PC-9 (cell line): Measurements from ENCODE around the gene IL22RA2. TPM values are rescaled to one million over a fixed set of nuclear protein-coding genes. Genes with fewer than 3 reads are reported as not detected.

ENCODE experiments used
- BruUV-seq: library from RNA; stranded (reverse); fragments of 400-500 nt; replicated peaks from 2 replicates; lab custom pipeline; 2021; lab: Mats Ljungman, UMichigan
- CTCF ChIA-PET: fragments of 300-600 bp; sonication (Branson Sonifier 250); formaldehyde crosslinking; loops from one replicate; lab custom pipeline; 2022; ENCODE audit warnings: antibody characterized with exemption; lab: Charles Lee
- POLR2A ChIA-PET: fragments of 300-600 bp; sonication (Branson Sonifier 250); formaldehyde crosslinking; loops from one replicate; lab custom pipeline; 2022; ENCODE audit warnings: antibody characterized with exemption; ENCODE audit not compliant: unreplicated experiment; lab: Charles Lee
- DNase-seq, 2 experiments: peaks; one replicate each; pipeline versions ENCODE4 v3.0.0 to v3.0.0-alpha.2; 2015 to 2022; ENCODE audit warnings: mixed read lengths in 1 of 2
- H2AFZ ChIP-seq: fragments of 200-600 bp; sonication (generic); 2 replicates; pipeline ENCODE4 v1.8.1; 2017; ENCODE audit warnings: antibody characterized with exemption
- H3F3A ChIP-seq: fragments of 200-600 bp; sonication (generic); 2 replicates; pipeline ENCODE4 v1.8.1; 2017; ENCODE audit warnings: antibody characterized with exemption, mild to moderate bottlenecking, low read depth; ENCODE audit not compliant: insufficient read depth
- H3K27ac ChIP-seq: fragments of 200-600 bp; sonication (generic); 2 replicates; pipeline ENCODE4 v1.6.1; 2016; ENCODE audit warnings: mixed run types
- H3K27me3 ChIP-seq: fragments of 200-600 bp; sonication (generic); 2 replicates; pipeline ENCODE4 v1.6.1; 2016; ENCODE audit warnings: low read depth, mixed run types; ENCODE audit not compliant: insufficient read depth
- H3K36me3 ChIP-seq: fragments of 200-600 bp; sonication (generic); 2 replicates; pipeline ENCODE4 v1.6.1; 2016; ENCODE audit warnings: low read depth, mixed run types
- H3K4me1 ChIP-seq: fragments of 200-600 bp; sonication (generic); replicated peaks from 2 replicates; pipeline ENCODE4 v1.6.1; 2016; ENCODE audit warnings: mixed run types; ENCODE audit not compliant: insufficient read depth
- H3K4me2 ChIP-seq: fragments of 200-600 bp; sonication (generic); 2 replicates; pipeline ENCODE4 v1.6.1; 2017; ENCODE audit warnings: mixed run types
- H3K4me3 ChIP-seq: fragments of 200-600 bp; sonication (generic); 2 replicates; pipeline ENCODE4 v1.6.1; 2016; ENCODE audit warnings: mixed run types
- H3K79me2 ChIP-seq: fragments of 200-600 bp; sonication (generic); 2 replicates; pipeline ENCODE4 v1.6.1; 2017; ENCODE audit warnings: low read depth, mixed run types
- H3K9me2 ChIP-seq: fragments of 200-600 bp; sonication (generic); 2 replicates; pipeline ENCODE4 v1.8.1; 2017; ENCODE audit warnings: mild to moderate bottlenecking; ENCODE audit not compliant: insufficient read depth
- H3K9me3 ChIP-seq: fragments of 200-600 bp; sonication (generic); 2 replicates; pipeline ENCODE4 v1.8.1; 2016; ENCODE audit warnings: low read depth; ENCODE audit not compliant: insufficient read depth
- H4K20me1 ChIP-seq: fragments of 200-600 bp; sonication (generic); 2 replicates; pipeline ENCODE4 v1.8.1; 2017; ENCODE audit not compliant: insufficient read depth
- EZH2 ChIP-seq: fragments of 200-600 bp; sonication (generic); IDR thresholded peaks from 2 replicates; pipeline ENCODE4 v1.8.0; 2017; ENCODE audit warnings: antibody characterized with exemption, low read depth
- intact Hi-C: fragments of 100-400 bp; cut with micrococcal nuclease; formaldehyde crosslinking; loops from one replicate; pipeline ENCODE4 v1.10.0; 2022; ENCODE audit not compliant: unreplicated experiment
- total RNA-seq: library from RNA; stranded (reverse); gene quantifications from 2 replicates; pipeline ENCODE4 v1.2.3, GENCODE V29; 2021
- TF ChIP-seq, protein P1 (sequence below): fragments of 200-600 bp; sonication (generic); conservative IDR thresholded peaks from 2 replicates; pipeline ENCODE4 v1.6.1; 2017; ENCODE audit warnings: mixed run types, antibody characterized with exemption, mild to moderate bottlenecking, moderate library complexity

IL22RA2 gene
- total RNA-seq, 1 experiment from 2014 or later: not detected

DNA sequence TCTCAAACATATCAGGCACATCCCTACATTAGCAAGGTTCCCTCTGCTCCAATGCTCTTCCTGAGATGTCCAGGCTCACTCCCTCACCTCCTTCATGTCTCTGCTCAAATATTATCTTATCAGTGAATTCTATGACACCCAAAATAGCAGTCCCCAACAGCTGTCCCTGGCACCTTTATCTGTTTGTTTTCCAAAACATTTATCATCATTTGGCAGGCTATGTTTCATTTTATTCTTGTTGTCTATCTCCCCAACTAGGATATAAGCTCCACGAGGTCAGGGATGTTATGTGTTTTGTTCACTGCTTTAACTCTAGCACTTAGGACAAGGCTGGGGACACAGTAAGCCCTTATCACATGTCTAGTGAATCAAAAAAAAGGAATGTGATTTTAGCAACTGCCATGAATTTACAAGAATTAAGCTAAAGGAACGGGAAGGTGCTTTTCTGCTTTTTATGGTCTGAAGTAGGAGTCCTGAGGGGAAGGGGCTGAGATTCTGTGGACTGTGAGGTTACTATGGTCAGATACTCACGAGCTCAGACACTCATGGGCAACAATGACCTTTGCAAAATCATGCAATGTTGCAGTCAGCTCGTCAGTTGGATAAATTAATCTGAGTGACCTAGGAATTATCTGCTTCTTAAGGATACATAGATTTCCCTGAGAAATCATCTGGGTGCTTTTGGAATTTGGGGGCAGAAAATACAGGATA lies 1.9 kb upstream of the IL22RA2 start:
- Histone ChIP-seq H3K27ac (no peak overlapping the region), H3F3A (peaks cover 10% of the 10 kb centered on the region), H4K20me1 (no peaks in the 10 kb centered on the region), H3K27me3 (no peaks in the 10 kb centered on the region), H3K9me3 (no peaks in the 10 kb centered on the region), H3K36me3 (no peaks in the 10 kb centered on the region), H3K4me2 (no peak overlapping the region), H3K9me2 (no peaks in the 10 kb centered on the region), H3K4me3 (no peak overlapping the region), H3K79me2 (no peaks in the 10 kb centered on the region), H3K4me1 (peaks cover 18% of the 10 kb centered on the region), H2AFZ (no peak overlapping the region)
- intact Hi-C loops: no loop called here
- no peak for TF ChIP-seq EZH2
- TF ChIP-seq, protein P1, sequence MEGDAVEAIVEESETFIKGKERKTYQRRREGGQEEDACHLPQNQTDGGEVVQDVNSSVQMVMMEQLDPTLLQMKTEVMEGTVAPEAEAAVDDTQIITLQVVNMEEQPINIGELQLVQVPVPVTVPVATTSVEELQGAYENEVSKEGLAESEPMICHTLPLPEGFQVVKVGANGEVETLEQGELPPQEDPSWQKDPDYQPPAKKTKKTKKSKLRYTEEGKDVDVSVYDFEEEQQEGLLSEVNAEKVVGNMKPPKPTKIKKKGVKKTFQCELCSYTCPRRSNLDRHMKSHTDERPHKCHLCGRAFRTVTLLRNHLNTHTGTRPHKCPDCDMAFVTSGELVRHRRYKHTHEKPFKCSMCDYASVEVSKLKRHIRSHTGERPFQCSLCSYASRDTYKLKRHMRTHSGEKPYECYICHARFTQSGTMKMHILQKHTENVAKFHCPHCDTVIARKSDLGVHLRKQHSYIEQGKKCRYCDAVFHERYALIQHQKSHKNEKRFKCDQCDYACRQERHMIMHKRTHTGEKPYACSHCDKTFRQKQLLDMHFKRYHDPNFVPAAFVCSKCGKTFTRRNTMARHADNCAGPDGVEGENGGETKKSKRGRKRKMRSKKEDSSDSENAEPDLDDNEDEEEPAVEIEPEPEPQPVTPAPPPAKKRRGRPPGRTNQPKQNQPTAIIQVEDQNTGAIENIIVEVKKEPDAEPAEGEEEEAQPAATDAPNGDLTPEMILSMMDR: no peak
- ChIA-PET CTCF (interaction anchor here (0.6 kb wide), 1 partner anchor 497 kb away, joined by 6 read pairs; no protein-coding TSS in a partner anchor), POLR2A (interaction anchor here (0.6 kb wide), 2 partner anchors 41 to 803 kb away, joined by 4 to 5 read pairs; no protein-coding TSS in a partner anchor)
- BruUV-seq: no TSS peak
- DNase-seq: no peak

DNA sequence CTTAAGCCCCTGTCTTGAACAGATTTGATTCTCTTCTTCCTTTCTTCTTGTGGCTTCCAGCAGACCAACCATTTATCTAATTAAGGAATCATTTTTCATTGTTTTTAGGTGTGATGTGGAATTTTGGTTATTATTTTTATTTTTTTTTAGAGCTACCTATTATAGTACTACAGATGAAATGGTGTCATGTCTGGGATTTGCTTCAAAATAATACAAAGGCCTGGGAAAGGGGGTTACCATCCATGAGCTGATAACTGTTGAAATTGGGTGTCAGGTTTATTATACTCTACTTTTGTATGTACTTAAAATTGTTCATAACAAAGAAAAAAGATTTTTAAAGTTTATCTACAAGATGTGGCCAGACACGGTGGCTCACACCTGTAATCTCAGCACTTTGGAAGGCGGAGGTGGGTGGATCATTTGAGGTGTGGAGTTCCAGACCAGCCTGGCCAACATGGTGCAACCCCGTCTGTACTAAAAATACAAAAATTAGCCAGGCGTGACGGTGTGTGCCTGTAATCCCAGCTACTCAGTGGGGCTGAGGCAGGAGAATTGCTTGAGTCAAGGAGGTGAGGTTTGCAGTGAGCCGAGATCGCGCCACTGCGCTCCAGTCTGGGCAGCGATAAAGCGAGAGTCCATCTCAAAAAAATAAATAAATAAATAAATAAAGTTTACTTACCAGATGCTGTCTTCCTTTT lies 561 bp downstream of the IL22RA2 start:
- no TSS peak for BruUV-seq
- H3K4me2 ChIP-seq: peak overlapping the region; percentile 59
- intact Hi-C loops: no loop called here
- H3K4me1 ChIP-seq: peaks cover 18% of the 10 kb centered on the region
- H2AFZ ChIP-seq: peak overlapping the region; percentile 50
- H3K9me3 ChIP-seq: no peaks in the 10 kb centered on the region
- DNase-seq: no peak
- H3K27me3 ChIP-seq: no peaks in the 10 kb centered on the region
- H3K36me3 ChIP-seq: no peaks in the 10 kb centered on the region
- H4K20me1 ChIP-seq: no peaks in the 10 kb centered on the region
- ChIA-PET CTCF (interaction anchor here (0.7 kb wide), 1 partner anchor 80 kb away, joined by 3 read pairs; no protein-coding TSS in a partner anchor), POLR2A (no interaction called here)
- peaks cover 10% of the 10 kb centered on the region for H3F3A ChIP-seq
- no peak overlapping the region for H3K4me3 ChIP-seq
- H3K27ac ChIP-seq: peak overlapping the region; percentile 50
- TF ChIP-seq, protein P1: no peak
- no peak for TF ChIP-seq EZH2
- no peaks in the 10 kb centered on the region for H3K9me2 ChIP-seq
- H3K79me2 ChIP-seq: no peaks in the 10 kb centered on the region

DNA sequence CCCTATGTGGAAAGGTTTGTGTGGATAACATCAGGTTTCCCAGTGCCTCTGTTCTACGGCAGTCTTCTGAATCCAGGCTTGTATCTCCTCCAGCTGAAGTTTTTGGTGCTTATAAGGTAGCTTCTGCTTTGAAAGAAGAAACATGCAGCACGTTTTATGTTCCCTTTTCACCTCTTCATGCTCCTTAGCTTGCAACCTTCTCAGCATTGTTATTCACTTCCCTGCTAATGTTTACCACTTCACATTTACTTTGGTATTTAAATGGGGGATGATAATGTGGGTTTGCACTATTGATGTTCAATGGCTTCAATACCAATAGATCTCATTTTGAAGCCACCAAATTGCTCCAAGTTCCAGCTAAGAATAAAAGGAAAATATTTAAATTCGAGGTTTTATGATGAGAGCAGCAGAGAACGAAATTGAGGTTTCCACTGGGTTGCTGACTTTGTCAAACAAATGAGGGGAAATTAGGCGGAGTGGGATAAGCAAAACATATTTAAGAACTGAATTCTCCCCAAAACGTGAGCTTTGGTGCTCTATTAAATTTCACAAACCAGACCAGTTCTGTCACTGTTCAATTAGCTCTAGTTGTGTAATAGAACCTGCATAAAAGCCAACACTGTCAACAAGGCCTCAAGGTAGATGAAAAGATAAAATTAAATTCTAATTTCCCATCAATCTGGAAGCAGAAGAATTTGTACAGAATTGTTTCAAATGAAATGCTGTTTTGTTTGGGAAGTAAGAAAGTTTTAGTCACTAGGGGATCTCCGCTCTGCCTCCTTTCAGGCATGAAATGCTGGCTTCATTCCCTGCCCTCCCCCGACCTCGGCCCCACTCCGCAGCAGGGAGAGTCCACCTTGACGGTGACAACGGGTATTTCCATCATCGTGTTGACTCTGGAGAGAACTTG lies 1.4 kb downstream of the IL22RA2 start:
- H3K4me2 ChIP-seq: peak overlapping the region; percentile 59
- no peaks in the 10 kb centered on the region for H3K79me2 ChIP-seq
- intact Hi-C loops: no loop called here
- POLR2A ChIA-PET: no interaction called here
- peak; percentile 25 to 80 for DNase-seq
- BruUV-seq: no TSS peak
- TF ChIP-seq, protein P1: no peak
- no peak for TF ChIP-seq EZH2
- CTCF ChIA-PET: interaction anchor here (0.7 kb wide), 1 partner anchor 79 kb away, joined by 3 read pairs; no protein-coding TSS in a partner anchor
- no peaks in the 10 kb centered on the region for H4K20me1 ChIP-seq
- H3K4me1 ChIP-seq: peaks cover 18% of the 10 kb centered on the region
- peak overlapping the region; percentile 50 for H2AFZ ChIP-seq
- no peaks in the 10 kb centered on the region for H3K9me2 ChIP-seq
- H3K4me3 ChIP-seq: no peak overlapping the region; the same call in 1 of the 2 replicates
- no peaks in the 10 kb centered on the region for H3K27me3 ChIP-seq
- peak overlapping the region; percentile 50 for H3K27ac ChIP-seq
- no peaks in the 10 kb centered on the region for H3K9me3 ChIP-seq
- H3K36me3 ChIP-seq: no peaks in the 10 kb centered on the region
- H3F3A ChIP-seq: peaks cover 10% of the 10 kb centered on the region
